HG02943 (cell line): Measurements from ENCODE around the gene RACK1.
A peak's percentile ranks its signal among the peaks of the same experiment; 100 is the strongest.

Experiments used
- ATAC-seq: cut with Tn5 transposase; IDR thresholded peaks from one replicate; pipeline ENCODE4 v1.9.1; 2021; ENCODE audit warnings: mild to moderate bottlenecking, low read depth, moderate library complexity; ENCODE audit not compliant: unreplicated experiment

RACK1 gene

GRCh38 chr5:181259974-181260719 lies 16.4 kb upstream of the RACK1 start:
- ATAC-seq, result no peak

DNA sequence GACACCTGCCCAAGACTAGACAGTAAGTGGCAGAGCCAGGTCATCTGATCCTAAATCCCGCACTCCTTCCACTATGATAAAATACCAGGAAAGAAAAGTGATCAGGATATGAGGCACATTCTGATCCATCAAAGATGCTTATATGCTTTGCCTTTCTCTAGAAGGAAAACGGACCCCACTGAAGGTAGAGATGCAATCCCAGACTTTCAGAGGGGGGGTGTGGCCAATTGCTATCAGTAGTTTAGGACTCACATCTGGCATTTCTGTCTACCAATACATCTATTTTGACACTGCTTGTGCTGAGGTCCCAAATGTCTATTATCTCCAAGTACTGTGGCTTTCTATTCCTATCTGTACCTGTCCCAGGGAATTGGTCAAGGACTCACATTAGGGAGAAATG lies 15.6 kb upstream of the RACK1 start:
- no peak for ATAC-seq

GRCh38 chr5:181258576-181258975 lies 14.9 kb upstream of the RACK1 start:
- ATAC-seq, result no peak

DNA sequence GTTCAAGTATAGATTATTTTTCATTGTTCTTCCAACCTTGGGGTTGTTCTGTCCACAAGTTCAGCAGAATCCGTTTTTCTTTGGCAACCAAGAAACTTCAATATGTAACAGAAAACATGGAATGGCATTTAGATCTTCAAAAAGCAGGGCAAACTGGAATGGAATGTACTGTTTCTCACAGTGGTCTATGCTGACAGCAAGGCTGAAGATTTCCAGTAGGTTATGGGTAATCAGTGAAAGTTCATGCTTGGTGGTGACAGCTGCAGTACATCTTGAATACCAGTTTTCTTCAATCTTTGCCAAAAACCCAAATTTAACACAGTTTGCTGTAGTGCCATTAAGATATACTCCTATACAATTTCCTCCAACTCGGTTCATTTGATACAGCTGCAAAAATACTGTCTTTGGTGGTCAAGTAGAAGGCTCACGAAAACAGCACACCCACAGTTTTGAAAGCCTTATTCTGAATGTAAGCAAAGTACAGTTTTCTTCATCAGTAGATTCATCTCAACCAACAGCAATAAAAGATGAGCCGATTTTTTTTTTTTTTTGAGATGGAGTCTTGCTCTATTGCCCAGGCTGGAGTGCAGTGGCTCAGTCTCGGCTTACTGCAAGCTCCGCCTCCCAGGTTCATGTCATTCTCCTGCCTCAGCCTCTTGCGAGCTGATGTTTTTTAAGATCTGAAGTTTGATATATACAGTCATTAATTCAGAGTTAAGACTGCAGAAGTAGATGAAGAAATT lies 12.3 kb upstream of the RACK1 start:
- no peak for ATAC-seq

- no peak for ATAC-seq
These were observed 11.6 kb upstream of the RACK1 start for GRCh38 chr5:181255276-181255675.

DNA sequence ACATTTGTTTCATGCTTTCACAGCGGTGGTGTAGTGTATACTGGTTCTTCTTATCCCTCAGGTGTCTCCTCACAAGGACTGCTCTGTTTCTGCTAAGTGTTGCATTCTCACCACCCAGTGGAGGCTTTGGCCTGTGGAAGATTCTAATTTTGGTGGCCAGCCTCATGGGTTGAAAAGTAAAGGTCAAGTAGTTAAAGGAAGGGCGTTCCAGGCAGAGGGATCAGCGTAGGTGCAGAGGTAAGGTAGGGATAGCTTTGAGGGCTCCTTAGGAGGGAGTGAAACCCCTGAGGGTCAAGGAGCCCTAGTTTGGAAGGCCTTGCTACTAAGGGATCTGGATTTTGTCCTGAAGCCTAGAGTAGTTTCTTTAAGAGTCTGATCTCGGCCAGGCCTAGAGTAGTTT lies 4.6 kb upstream of the RACK1 start:
- no peak for ATAC-seq

GRCh38 chr5:181246276-181247049 lies 2.8 kb upstream of the RACK1 start:
- ATAC-seq, result peak; percentile 32

DNA sequence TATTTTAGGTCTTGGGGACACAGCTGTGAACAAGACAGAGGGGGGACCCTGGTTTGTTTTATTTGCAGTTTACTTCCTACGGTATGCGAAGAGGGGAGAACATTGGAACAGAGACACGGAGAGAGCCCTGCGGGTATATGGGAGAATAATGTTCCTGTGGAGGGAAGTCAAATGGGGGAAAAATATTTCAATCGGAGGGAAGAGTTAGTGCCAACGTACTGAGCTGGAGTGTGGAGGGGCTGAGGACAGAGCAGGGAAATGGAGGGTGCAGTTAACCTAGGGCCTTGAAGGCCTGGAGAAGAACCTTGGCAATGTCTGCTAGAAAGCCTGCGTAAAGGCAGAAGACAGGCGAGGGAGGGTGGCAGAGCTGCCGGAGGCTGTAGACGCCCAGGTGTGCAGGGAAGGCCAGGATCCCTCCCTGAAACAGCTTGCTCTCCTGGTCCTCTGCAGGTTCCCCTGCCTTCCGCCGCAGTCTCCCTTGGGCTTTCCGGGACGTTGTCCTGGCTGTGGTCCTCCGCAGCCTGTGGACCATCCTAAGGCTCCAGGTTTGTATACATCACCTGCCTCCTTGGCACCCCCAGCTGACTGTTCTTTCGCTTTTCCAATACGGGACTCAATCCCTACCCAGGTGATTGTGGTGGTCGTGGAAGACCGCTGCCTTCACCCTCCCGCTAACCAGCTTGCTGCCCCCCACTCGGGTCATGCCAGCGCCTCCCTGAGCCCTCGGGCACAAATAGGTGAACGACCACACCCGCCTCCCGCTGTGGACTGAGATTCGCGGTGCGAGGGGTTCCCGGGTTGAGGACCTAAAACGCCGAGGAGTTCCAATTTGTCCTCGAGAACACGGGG lies 1.9 kb upstream of the RACK1 start:
- ATAC-seq, result no peak

GRCh38 chr5:181243018-181243563 lies 615 bp downstream of the RACK1 start:
- ATAC-seq, result peak; percentile 3

GRCh38 chr5:181242031-181242451 lies 1.7 kb downstream of the RACK1 start:
- ATAC-seq, result no peak

- no peak for ATAC-seq
These were observed 2.2 kb downstream of the RACK1 start for GRCh38 chr5:181241393-181241975.

DNA sequence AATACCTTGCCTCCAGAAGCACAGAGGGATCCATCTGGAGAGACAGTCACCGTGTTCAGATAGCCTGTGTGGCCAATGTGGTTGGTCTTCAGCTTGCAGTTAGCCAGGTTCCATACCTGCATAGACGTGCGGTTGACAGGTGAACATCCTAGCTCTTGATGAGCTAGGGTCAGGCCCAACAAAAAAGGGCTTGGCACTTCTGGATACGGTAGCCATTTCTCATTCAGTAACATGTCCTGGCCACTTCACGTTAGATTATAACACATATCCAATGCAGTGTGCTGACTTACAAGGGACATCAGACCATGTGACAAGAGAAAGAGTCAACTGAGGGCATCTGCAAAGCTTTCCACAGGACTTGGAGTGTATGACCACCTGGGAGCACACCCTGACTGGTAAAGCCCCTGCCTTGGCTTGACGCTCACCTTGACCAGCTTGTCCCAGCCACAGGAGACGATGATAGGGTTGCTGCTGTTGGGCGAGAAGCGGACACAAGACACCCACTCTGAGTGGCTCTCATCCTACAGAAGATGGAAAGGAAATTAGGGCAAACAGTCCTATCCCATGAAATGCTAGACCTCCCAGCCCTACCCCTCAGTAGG lies 4.5 kb downstream of the RACK1 start:
- no peak for ATAC-seq

- no peak for ATAC-seq
These were observed 5.8 kb downstream of the RACK1 start for GRCh38 chr5:181237729-181238385.

GRCh38 chr5:181236954-181237641 lies 6.6 kb downstream of the RACK1 start:
- ATAC-seq, result no peak

GRCh38 chr5:181236471-181236870 lies 7.2 kb downstream of the RACK1 start:
- ATAC-seq, result no peak

- ATAC-seq, result no peak
These were observed 7.9 kb downstream of the RACK1 start for GRCh38 chr5:181235689-181236366.

DNA sequence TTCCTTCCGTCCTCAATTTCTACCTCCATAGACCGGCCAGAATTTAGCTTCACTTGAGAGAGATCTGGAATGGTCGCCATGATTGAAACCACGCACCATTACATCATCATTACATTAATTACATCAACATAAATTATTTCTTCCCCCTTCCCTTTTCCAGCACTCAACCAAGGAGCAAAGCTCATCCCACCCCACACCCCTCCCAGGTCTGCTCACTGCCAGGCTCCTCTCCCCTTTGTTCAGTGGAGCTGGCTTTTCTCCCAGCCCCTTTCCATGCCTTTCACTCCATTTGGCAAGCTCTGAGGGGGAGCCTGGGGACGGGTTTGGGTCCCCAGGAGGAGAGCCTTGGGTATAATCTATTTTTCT lies 8.4 kb downstream of the RACK1 start:
- no peak for ATAC-seq
